Measurements from ENCODE around the gene ARFRP1. TPM values are rescaled to one million over a fixed set of nuclear protein-coding genes. Genes with fewer than 3 reads are reported as not detected.

Gene ARFRP1
- total RNA-seq, 1 experiment from 2014 or later: 42.7 TPM

DNA sequence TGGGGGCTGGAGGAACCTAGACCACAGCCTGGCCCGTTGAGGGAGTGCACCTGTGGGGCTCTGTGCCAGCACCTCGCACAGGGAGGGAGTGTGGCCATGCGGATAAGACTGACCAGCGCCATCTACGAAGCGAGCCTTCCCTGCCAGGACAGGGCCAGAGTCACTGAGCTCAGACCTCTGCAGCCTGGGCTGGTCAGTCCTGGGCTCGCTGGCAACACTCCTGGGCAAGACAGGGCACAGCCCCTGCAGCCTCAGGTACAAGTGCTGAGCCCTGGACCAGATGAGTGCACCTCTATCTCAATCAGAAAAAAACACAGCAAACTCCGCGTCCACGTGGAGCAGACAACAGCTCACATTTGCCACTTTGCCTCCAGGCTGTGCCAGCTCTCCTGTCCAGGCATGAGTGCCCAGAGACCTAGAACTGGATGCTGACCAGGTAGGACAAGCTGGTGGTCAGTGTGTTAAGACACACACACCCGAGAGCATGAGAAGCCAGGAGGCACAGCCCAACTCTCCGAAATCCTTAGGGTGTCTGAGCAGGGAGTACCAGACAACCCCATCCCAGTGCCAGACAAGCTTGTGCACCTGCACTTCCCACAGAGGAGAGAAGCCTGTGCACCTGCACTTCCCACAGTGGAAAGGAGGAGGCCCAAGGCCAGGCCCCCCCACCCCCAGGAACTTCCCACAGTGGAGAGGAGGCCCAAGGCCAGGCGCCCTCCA, 4.9 kb downstream of the ARFRP1 start:
- Histone ChIP-seq H2BK120ac (ENCODE audit: low read depth, low read length, poor library complexity, severe bottlenecking) (no peak overlapping the region), H2BK20ac (ENCODE audit: low read depth, low read length, poor library complexity, severe bottlenecking) (no peak overlapping the region), H3K23me2 (ENCODE audit: insufficient read length, low read depth, low read length, poor library complexity, severe bottlenecking) (peaks cover 5% of the 10 kb centered on the region), H3K79me1 (ENCODE audit: insufficient read depth, low read depth, low read length, poor library complexity, severe bottlenecking) (peaks cover 4% of the 10 kb centered on the region), H4K8ac (replicated peaks; ENCODE audit: insufficient read length, low read depth, low read length) (no peak overlapping the region), H3K9ac (ENCODE audit: extremely low read depth, insufficient read length, low read length) (no peak overlapping the region), H4K91ac (ENCODE audit: insufficient read length, low read depth, low read length) (no peak overlapping the region), H3K18ac (ENCODE audit: insufficient read length, low read depth, low read length) (no peak overlapping the region), H4K5ac (ENCODE audit: insufficient read length, low read depth, low read length) (no peak overlapping the region), H3K27me3 (ENCODE audit: insufficient read depth, low read length) (no peaks in the 10 kb centered on the region), H3K4me1 (ENCODE audit: insufficient read depth, low read length) (no peaks in the 10 kb centered on the region), H3K9me3 (ENCODE audit: control insufficient read depth, low read depth, low read length) (no peaks in the 10 kb centered on the region), H2AK5ac (ENCODE audit: insufficient read length, low read length) (no peak overlapping the region), H3K4ac (ENCODE audit: low read depth, low read length) (no peak overlapping the region), H2AFZ (ENCODE audit: low read length) (no peak overlapping the region), H3K27ac (ENCODE audit: insufficient read length, low read depth, low read length) (no peak overlapping the region), H3K4me2 (ENCODE audit: insufficient read depth, insufficient read length, low read length) (no peak overlapping the region), H3K79me2 (ENCODE audit: insufficient read depth, low read length) (peaks cover 2% of the 10 kb centered on the region; the same call in 1 of the 2 replicates), H2BK15ac (ENCODE audit: low read depth, low read length) (no peak overlapping the region), H2BK12ac (ENCODE audit: insufficient read length, low read depth, low read length) (no peak overlapping the region), H3K14ac (ENCODE audit: insufficient read depth, low read length) (no peak overlapping the region), H3K23ac (ENCODE audit: insufficient read length, low read depth, low read length) (no peak overlapping the region), H3T11ph (ENCODE audit: low read length) (no peak overlapping the region), H4K20me1 (ENCODE audit: control insufficient read depth, insufficient read depth, insufficient read length) (no peaks in the 10 kb centered on the region), H3K56ac (ENCODE audit: insufficient read length, low read depth, low read length) (no peak overlapping the region), H2BK5ac (ENCODE audit: insufficient read length, low read length) (no peak overlapping the region)
- no peak overlapping the region; a peak in 2 of 5 replicates for H3K4me3 Mint-ChIP-seq
- no peaks in the 10 kb centered on the region for H3K9me3 Mint-ChIP-seq
- no peak overlapping the region; a peak in 1 of 7 replicates for H3K27ac Mint-ChIP-seq
- peaks cover 4 to 10% of the 10 kb centered on the region in 2 experiments for H3K4me1 Mint-ChIP-seq
- WGBS (ENCODE audit: extremely low coverage, insufficient read length, low lambda C conversion rate): no CpG with 5 or more reads among the region's 13 CpGs
- TF ChIP-seq, protein P1, sequence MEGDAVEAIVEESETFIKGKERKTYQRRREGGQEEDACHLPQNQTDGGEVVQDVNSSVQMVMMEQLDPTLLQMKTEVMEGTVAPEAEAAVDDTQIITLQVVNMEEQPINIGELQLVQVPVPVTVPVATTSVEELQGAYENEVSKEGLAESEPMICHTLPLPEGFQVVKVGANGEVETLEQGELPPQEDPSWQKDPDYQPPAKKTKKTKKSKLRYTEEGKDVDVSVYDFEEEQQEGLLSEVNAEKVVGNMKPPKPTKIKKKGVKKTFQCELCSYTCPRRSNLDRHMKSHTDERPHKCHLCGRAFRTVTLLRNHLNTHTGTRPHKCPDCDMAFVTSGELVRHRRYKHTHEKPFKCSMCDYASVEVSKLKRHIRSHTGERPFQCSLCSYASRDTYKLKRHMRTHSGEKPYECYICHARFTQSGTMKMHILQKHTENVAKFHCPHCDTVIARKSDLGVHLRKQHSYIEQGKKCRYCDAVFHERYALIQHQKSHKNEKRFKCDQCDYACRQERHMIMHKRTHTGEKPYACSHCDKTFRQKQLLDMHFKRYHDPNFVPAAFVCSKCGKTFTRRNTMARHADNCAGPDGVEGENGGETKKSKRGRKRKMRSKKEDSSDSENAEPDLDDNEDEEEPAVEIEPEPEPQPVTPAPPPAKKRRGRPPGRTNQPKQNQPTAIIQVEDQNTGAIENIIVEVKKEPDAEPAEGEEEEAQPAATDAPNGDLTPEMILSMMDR (conservative IDR thresholded peaks at IDR 0.05): no peak
- DNase-seq: no peak
- H3K27me3 Mint-ChIP-seq (ENCODE audit: low read depth): no peaks in the 10 kb centered on the region
- peaks cover 16 to 28% (median 26%) of the 10 kb centered on the region in 3 experiments; a peak in 6 of 7 replicates for H3K36me3 Mint-ChIP-seq (ENCODE audit: insufficient read depth in 1 of 3, low read depth in 3 of 3)
